Measurements from ENCODE around the gene ING3. TPM values are rescaled to one million over a fixed set of nuclear protein-coding genes. Genes with fewer than 3 reads are reported as not detected.
"Not testable (repeated sequence)": the region's sequence is repeated elsewhere in the genome, so short reads cannot be mapped to it uniquely, and the experiment has no call there.

The ING3 gene
- total and polyA plus RNA-seq, 3 experiments from 2014 or later = 24.4 to 31.6 (median 30.7) TPM

DNA sequence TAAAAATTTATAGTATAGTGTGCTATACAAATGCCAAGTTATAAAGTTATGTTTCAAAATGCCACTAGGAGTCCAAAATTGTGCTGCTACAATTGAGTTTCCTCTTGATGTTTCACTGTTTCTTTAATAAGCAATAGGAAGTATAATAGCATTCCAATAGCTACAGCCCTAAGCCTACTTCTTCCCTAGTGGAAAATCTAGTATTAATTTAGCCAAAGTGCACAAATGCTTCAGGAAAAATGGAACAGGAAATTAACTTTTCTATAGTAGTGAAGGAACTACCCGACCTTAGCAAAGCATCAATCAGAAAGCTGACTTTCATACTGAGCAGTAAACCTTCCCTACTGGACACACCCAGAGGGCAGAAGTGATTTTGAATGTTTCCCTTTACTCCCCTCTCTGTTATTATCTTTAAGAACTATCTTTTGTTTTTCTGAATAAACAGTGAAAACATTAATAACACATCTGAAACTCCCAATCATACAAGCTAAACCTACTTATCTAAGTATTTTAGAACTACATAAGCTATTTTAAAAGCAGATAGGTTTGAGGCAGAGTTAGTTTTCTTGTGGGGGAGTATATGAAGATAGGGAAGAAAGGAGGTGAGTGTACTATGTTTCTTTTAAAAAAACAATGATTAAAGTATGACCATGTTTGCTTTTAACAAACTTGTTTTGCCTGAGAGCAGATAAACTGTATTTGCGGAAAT, 51.6 kb downstream of the ING3 start:
- no peaks in the 10 kb centered on the region for H3K9me3 Mint-ChIP-seq
- no peak overlapping the region for H3K4me3 Mint-ChIP-seq
- Histone ChIP-seq H3K4me1 (ENCODE audit: insufficient read depth, low read length) (no peaks in the 10 kb centered on the region), H3K36me3 (ENCODE audit: insufficient read depth, low read length) (no peaks in the 10 kb centered on the region), H3K27ac (ENCODE audit: low read depth, low read length) (no peak overlapping the region), H3K4me3 (ENCODE audit: low read length) (no peak overlapping the region), H3K9me3 (ENCODE audit: low read length) (no peaks in the 10 kb centered on the region), H3K27me3 (ENCODE audit: insufficient read depth, low read length, poor library complexity, severe bottlenecking) (no peaks in the 10 kb centered on the region)
- CTCF ChIA-PET = interaction anchor here (1.4 kb wide), 1 partner anchor 14 kb away, joined by 4 read pairs; the partner anchor contains the start of gene CPED1
- peaks cover 5 to 51% of the 10 kb centered on the region in 2 donors for H3K27me3 Mint-ChIP-seq
- no peak overlapping the region for H3K27ac Mint-ChIP-seq
- POLR2A ChIA-PET = no interaction called here
- H3K4me1 Mint-ChIP-seq = peaks cover 4 to 5% (median 4%) of the 10 kb centered on the region in 3 donors
- no peaks in the 10 kb centered on the region for H3K36me3 Mint-ChIP-seq
- DNase-seq = no peak

DNA sequence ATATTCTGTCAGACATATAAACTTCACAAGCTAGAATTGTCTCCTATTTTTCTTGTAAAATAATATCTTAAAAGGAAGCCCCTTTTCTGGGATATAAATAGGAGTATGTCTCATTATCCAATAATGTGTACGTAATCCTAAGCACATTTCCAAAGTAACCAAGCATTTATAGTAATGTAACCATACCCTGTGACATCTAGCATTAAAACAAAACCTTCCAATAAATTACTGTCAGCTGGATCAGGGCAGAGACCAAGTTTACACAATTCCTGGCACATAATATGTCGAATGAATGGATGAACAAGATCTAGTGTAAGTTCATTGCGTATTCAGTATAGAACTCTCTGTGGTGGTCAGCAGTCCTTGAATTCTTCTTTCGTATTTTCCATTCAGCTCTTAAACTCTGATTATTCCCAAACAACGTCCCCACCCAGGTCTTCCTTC, 52.2 kb downstream of the ING3 start:
- Mint-ChIP-seq H3K4me1 (peaks cover 4 to 5% (median 4%) of the 10 kb centered on the region in 3 donors), H3K36me3 (no peaks in the 10 kb centered on the region), H3K27me3 (peaks cover 9 to 57% of the 10 kb centered on the region in 2 donors), H3K4me3 (no peak overlapping the region), H3K27ac (no peak overlapping the region), H3K9me3 (no peaks in the 10 kb centered on the region)
- Histone ChIP-seq H3K4me1 (ENCODE audit: insufficient read depth, low read length) (no peaks in the 10 kb centered on the region), H3K27me3 (ENCODE audit: insufficient read depth, low read length, poor library complexity, severe bottlenecking) (no peaks in the 10 kb centered on the region), H3K4me3 (ENCODE audit: low read length) (no peak overlapping the region), H3K36me3 (ENCODE audit: insufficient read depth, low read length) (no peaks in the 10 kb centered on the region), H3K27ac (ENCODE audit: low read depth, low read length) (no peak overlapping the region), H3K9me3 (ENCODE audit: low read length) (no peaks in the 10 kb centered on the region)
- ChIA-PET CTCF (interaction anchor here (1.4 kb wide), 1 partner anchor 15 kb away, joined by 4 read pairs; the partner anchor contains the start of gene CPED1), POLR2A (no interaction called here)
- DNase-seq = no peak

DNA sequence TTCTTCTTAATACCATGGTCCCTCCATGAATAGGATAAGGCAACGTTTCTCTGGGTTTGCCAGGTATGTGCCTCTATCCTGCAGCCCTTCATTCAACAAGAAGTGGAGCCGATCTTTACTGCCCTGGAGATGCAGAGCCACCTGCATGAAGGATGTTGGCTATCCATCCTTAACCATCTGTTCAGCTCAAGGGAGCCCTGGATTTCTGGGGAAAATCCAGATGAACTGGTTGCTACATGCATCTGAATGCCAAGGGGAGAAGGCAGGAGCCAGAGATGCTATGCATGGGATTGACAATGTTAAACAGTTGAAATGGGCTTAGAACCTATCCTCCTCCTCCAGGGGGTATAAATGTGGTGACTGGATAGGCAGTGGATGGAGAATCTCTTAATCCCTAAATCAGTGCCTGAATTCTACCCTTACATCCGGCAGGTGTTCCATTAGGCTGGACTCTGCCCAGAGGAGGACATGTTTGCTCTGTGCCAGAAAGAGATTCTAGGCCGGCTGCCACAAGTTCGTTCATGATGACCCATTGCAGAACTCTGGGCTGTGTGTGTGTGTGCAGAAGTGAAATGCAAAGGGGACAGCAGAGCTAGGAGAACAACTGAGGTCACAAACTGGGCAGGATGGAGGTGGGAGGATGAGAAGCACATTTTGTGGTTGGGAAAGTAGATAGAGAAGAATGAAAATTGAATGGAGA, 53.6 kb downstream of the ING3 start:
- Histone ChIP-seq H3K36me3 (ENCODE audit: insufficient read depth, low read length) (no peaks in the 10 kb centered on the region), H3K9me3 (ENCODE audit: low read length) (no peaks in the 10 kb centered on the region), H3K27ac (ENCODE audit: low read depth, low read length) (no peak overlapping the region), H3K27me3 (ENCODE audit: insufficient read depth, low read length, poor library complexity, severe bottlenecking) (no peaks in the 10 kb centered on the region), H3K4me1 (ENCODE audit: insufficient read depth, low read length) (no peaks in the 10 kb centered on the region), H3K4me3 (ENCODE audit: low read length) (no peak overlapping the region)
- H3K4me3 Mint-ChIP-seq = no peak overlapping the region
- no peak for DNase-seq
- CTCF ChIA-PET = no interaction called here
- H3K27ac Mint-ChIP-seq = no peak overlapping the region
- no peaks in the 10 kb centered on the region for H3K36me3 Mint-ChIP-seq
- peaks cover 4 to 5% (median 4%) of the 10 kb centered on the region in 3 donors for H3K4me1 Mint-ChIP-seq
- H3K27me3 Mint-ChIP-seq = peaks cover 11 to 60% of the 10 kb centered on the region in 2 donors
- H3K9me3 Mint-ChIP-seq = no peaks in the 10 kb centered on the region
- POLR2A ChIA-PET = no interaction called here

DNA sequence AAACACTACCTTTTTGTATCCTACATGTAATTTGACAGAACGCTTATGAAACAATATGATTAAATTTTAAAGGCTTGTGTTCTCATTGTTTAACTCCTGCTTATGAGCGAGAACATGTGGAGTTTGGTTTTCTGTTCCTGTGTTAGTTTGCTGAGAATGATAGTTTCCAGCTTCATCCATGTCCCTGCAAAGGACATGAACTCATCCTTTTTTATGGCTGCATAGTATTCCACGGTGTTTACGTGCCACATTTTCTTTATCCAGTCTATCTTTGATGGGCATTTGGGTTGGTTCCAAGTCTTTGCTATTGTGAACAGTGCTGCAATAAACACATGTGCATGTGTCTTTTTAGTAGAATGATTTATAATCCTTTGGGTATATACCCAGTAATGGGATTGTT, 54.5 kb downstream of the ING3 start:
- CTCF ChIA-PET; H3K4me3 ChIP-seq (ENCODE audit: low read length); H3K9me3 Mint-ChIP-seq; H3K4me3 Mint-ChIP-seq; H3K9me3 ChIP-seq (ENCODE audit: low read length); H3K27ac Mint-ChIP-seq; H3K36me3 Mint-ChIP-seq; H3K4me1 ChIP-seq (ENCODE audit: insufficient read depth, low read length); H3K36me3 ChIP-seq (ENCODE audit: insufficient read depth, low read length); H3K27me3 ChIP-seq (ENCODE audit: insufficient read depth, low read length, poor library complexity, severe bottlenecking); H3K27ac ChIP-seq (ENCODE audit: low read depth, low read length); POLR2A ChIA-PET; H3K4me1 Mint-ChIP-seq; DNase-seq: not testable (repeated sequence)
- peaks cover 11 to 64% of the 10 kb centered on the region in 2 donors for H3K27me3 Mint-ChIP-seq

DNA sequence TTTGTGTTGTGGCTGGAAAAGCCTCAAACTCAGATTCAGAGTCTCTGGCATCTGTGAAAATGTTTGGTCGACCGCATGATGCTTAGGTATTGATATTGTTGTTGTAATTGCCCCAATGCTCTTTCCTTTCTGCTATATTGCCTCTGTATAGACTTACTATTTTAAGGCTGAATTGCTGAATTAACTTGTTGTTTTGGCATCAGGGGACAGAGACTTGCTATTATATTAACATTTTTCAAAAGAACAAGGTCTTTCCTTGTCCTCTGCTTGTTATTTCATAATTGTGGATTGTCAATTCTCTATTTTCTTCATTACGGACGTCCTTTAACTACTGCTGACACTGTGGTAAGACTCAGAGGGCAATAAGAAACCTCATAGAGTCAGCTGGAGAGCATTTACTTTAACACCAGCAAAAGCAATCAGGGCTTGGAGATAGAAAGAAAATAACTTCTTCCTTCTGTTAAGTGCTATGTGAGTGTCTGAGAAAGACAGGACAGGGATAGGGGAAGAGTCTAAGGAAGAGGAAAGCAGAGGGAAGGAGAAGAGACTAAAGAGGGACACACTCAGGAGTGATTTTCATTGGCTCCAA, 55.5 kb downstream of the ING3 start:
- H3K9me3 Mint-ChIP-seq = no peaks in the 10 kb centered on the region
- H3K27ac ChIP-seq (ENCODE audit: low read depth, low read length) = peak overlapping the region; percentile 63
- H3K4me1 Mint-ChIP-seq = no peaks in the 10 kb centered on the region
- H3K27me3 Mint-ChIP-seq = peaks cover 11 to 62% of the 10 kb centered on the region in 2 donors
- H3K9me3 ChIP-seq (ENCODE audit: low read length) = no peaks in the 10 kb centered on the region
- DNase-seq = no peak
- no peaks in the 10 kb centered on the region for H3K36me3 ChIP-seq (ENCODE audit: insufficient read depth, low read length)
- POLR2A ChIA-PET = no interaction called here
- H3K4me3 Mint-ChIP-seq = no peak overlapping the region
- no peaks in the 10 kb centered on the region for H3K36me3 Mint-ChIP-seq
- H3K4me1 ChIP-seq (ENCODE audit: insufficient read depth, low read length) = no peaks in the 10 kb centered on the region
- no peaks in the 10 kb centered on the region for H3K27me3 ChIP-seq (ENCODE audit: insufficient read depth, low read length, poor library complexity, severe bottlenecking)
- no peak overlapping the region for H3K4me3 ChIP-seq (ENCODE audit: low read length)
- CTCF ChIA-PET = no interaction called here
- H3K27ac Mint-ChIP-seq = no peak overlapping the region

DNA sequence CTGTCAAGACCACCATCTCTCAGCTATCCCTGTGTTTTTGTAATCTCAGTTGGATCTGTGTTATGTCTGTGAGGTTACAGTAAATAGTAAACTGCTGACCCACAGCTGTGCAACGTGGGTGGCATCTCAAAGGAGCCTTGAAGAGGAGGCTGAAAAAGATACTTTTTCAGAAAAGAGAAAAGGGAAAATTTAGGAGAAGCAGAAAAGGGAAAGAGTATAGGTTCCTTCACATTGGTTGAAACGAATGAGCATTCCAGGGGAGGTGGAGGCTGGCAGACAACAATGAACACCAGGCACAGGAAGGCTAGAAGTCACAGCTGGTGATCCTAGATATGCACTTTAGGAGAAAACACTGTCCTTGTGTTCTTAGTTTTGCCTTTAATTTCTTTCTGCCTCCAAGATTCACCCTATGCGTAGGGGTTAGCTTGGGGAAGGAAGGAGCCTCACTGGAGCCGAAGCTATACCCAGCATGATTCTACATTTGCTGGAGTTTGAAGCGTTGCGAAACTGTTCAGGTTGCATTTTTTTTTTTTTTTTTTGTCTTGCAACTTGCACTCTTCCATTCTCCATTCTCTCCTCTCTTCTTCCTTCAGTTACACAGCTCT, 56.2 kb downstream of the ING3 start:
- no peak for DNase-seq
- Histone ChIP-seq H3K4me1 (ENCODE audit: insufficient read depth, low read length) (no peaks in the 10 kb centered on the region), H3K27ac (ENCODE audit: low read depth, low read length) (peak overlapping the region; percentile 63), H3K36me3 (ENCODE audit: insufficient read depth, low read length) (no peaks in the 10 kb centered on the region), H3K4me3 (ENCODE audit: low read length) (no peak overlapping the region), H3K27me3 (ENCODE audit: insufficient read depth, low read length, poor library complexity, severe bottlenecking) (no peaks in the 10 kb centered on the region), H3K9me3 (ENCODE audit: low read length) (no peaks in the 10 kb centered on the region)
- H3K4me3 Mint-ChIP-seq = no peak overlapping the region
- CTCF ChIA-PET = no interaction called here
- no peaks in the 10 kb centered on the region for H3K9me3 Mint-ChIP-seq
- no peaks in the 10 kb centered on the region for H3K36me3 Mint-ChIP-seq
- POLR2A ChIA-PET = no interaction called here
- peaks cover 11 to 56% of the 10 kb centered on the region in 2 donors for H3K27me3 Mint-ChIP-seq
- H3K4me1 Mint-ChIP-seq = no peaks in the 10 kb centered on the region
- H3K27ac Mint-ChIP-seq = no peak overlapping the region

DNA sequence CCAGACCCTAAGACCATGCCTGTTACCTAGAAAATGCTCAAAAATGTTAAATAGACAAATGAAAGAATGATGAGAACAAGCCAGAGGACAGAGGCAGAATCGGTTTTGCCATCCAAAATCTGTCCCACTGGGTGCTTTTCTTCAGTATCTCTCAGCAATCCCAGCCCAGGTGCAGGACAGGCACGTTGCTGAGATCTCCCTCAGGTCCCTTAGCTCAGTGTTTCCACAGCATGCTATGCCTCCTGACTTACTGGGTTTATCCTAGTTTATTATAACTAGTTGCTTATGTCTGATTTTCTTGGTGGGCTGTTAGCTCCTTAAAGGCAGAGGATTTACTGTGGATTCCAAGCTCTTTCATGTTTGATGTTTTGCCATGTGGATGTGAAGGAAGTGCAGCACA, 58.2 kb downstream of the ING3 start:
- Histone ChIP-seq H3K27ac (ENCODE audit: low read depth, low read length) (no peak overlapping the region), H3K4me3 (ENCODE audit: low read length) (no peak overlapping the region), H3K36me3 (ENCODE audit: insufficient read depth, low read length) (no peaks in the 10 kb centered on the region), H3K9me3 (ENCODE audit: low read length) (no peaks in the 10 kb centered on the region), H3K27me3 (ENCODE audit: insufficient read depth, low read length, poor library complexity, severe bottlenecking) (no peaks in the 10 kb centered on the region), H3K4me1 (ENCODE audit: insufficient read depth, low read length) (no peaks in the 10 kb centered on the region)
- CTCF ChIA-PET = interaction anchor here (0.7 to 1.3 kb wide), 2 partner anchors 45 to 73 kb away, joined by 3 read pairs; no protein-coding TSS in a partner anchor
- no peak overlapping the region for H3K27ac Mint-ChIP-seq
- H3K36me3 Mint-ChIP-seq = no peaks in the 10 kb centered on the region
- H3K4me3 Mint-ChIP-seq = no peak overlapping the region
- no peak for DNase-seq
- POLR2A ChIA-PET = no interaction called here
- H3K9me3 Mint-ChIP-seq = no peaks in the 10 kb centered on the region
- peaks cover 11 to 52% of the 10 kb centered on the region in 2 donors for H3K27me3 Mint-ChIP-seq
- no peaks in the 10 kb centered on the region for H3K4me1 Mint-ChIP-seq

DNA sequence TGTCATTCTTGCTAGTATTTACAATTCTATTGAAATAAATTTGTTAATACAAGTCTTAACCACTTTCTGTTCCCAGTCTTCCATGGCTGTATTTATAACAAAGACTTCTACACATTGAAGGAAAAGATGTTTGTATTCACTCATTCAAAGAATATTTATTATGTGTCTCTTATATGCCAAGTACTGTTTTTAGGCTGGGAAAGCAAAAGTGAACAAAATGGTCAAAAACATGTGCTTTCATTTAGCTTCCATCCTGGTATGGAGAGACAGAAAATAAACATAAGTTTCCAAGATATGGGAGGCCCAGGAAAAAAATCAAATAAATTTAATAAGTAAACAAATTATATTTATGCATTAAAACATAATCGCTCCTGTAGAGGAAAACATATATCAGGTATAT, 60.8 kb downstream of the ING3 start:
- no peak overlapping the region for H3K27ac ChIP-seq (ENCODE audit: low read depth, low read length)
- ChIA-PET POLR2A (no interaction called here), CTCF (no interaction called here)
- H3K9me3 Mint-ChIP-seq = no peaks in the 10 kb centered on the region
- H3K4me1 Mint-ChIP-seq = no peaks in the 10 kb centered on the region
- H3K4me1 ChIP-seq (ENCODE audit: insufficient read depth, low read length) = no peaks in the 10 kb centered on the region
- no peaks in the 10 kb centered on the region for H3K9me3 ChIP-seq (ENCODE audit: low read length)
- H3K27ac Mint-ChIP-seq = no peak overlapping the region
- H3K36me3 Mint-ChIP-seq = no peaks in the 10 kb centered on the region
- H3K36me3 ChIP-seq (ENCODE audit: insufficient read depth, low read length) = no peaks in the 10 kb centered on the region
- no peak overlapping the region for H3K4me3 Mint-ChIP-seq
- no peak for DNase-seq
- peaks cover 7 to 40% of the 10 kb centered on the region in 2 donors for H3K27me3 Mint-ChIP-seq
- no peak overlapping the region for H3K4me3 ChIP-seq (ENCODE audit: low read length)
- H3K27me3 ChIP-seq (ENCODE audit: insufficient read depth, low read length, poor library complexity, severe bottlenecking) = no peaks in the 10 kb centered on the region
